ENCODE results near the gene CCL22. TPM values are rescaled to one million over a fixed set of nuclear protein-coding genes. Genes with fewer than 3 reads are reported as not detected.

CCL22 gene
- polyA plus RNA-seq, 2 of the 4 experiments (the other 2 are of a cell fraction), result not detected

DNA sequence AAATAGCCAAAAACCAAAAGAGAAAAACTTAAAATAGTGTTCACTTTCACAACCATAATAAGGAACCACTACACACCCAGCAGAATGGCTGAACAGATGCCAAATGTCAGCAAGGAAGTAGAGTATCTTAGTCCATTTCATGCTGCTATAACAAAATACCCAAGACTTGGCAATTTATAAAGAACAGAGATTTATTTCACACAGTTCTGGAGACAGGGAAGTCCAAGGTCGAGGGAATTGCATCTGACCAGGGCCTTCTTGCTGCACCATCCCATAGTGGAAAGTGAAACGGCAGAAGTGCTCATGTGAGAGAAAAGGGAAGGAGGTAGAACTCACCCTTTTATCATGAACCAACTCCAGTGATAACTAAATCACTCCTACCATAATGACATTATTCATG, 33.8 kb upstream of the CCL22 start:
- WGBS (ENCODE audit: missing lambda C conversion rate), result 34% methylated on average over 2 of the region's 2 CpGs
- FAIRE-seq, result no peak
- Histone ChIP-seq H3K4me1 (no peaks in the 10 kb centered on the region), H3K4me3 (no peak overlapping the region), H3K4me2 (no peak overlapping the region), H3K9me3 (peaks cover 5% of the 10 kb centered on the region; the same call in 2 of the 3 replicates), H3K27ac (no peak overlapping the region)
- ChIA-PET CTCF (no interaction called here), POLR2A (no interaction called here)
- no peak for TF ChIP-seq FOSB (CRISPR knock-in tag; IDR thresholded peaks at IDR 0.05)
- no peak for TF ChIP-seq NR3C1 (IDR thresholded peaks at IDR 0.05)
- TF ChIP-seq KDM5A (IDR thresholded peaks at IDR 0.05), result no peak
- TF ChIP-seq SMC3 (IDR thresholded peaks at IDR 0.05), result no peak
- DNase-seq (ENCODE audit: low read depth in 1 of 2, low spot score in 1 of 2), result no peak
- peak in 1 of 2 experiments; percentile 30; a peak in 1 of 6 replicates for ATAC-seq

GRCh38 chr16:57325458-57325857, 33.1 kb upstream of the CCL22 start:
- ATAC-seq (peak in 1 of 2 experiments; percentile 43; a peak in 1 of 6 replicates), DNase-seq (ENCODE audit: low read depth in 1 of 2, low spot score in 1 of 2) (no peak), FAIRE-seq (no peak)
- ChIA-PET POLR2A (no interaction called here), CTCF (no interaction called here)
- H3K4me3 ChIP-seq, result no peak overlapping the region
- 14% methylated on average over 1 of the region's 1 CpG for WGBS (ENCODE audit: missing lambda C conversion rate)
- H3K9me3 ChIP-seq, result peaks cover 5% of the 10 kb centered on the region; the same call in 2 of the 3 replicates
- no peak overlapping the region for H3K27ac ChIP-seq
- TF ChIP-seq, protein P1, sequence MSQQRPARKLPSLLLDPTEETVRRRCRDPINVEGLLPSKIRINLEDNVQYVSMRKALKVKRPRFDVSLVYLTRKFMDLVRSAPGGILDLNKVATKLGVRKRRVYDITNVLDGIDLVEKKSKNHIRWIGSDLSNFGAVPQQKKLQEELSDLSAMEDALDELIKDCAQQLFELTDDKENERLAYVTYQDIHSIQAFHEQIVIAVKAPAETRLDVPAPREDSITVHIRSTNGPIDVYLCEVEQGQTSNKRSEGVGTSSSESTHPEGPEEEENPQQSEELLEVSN (IDR thresholded peaks at IDR 0.05; ENCODE audit: borderline replicate concordance, low read depth), result no peak
- TF ChIP-seq CEBPB (IDR thresholded peaks at IDR 0.05), result peak in 1 of 2 experiments; percentile 4; a peak in 1 of 4 replicates
- H3K4me2 ChIP-seq, result no peak overlapping the region
- no peaks in the 10 kb centered on the region for H3K4me1 ChIP-seq

- no peak overlapping the region for H3K4me3 ChIP-seq
- TF ChIP-seq, protein P2, sequence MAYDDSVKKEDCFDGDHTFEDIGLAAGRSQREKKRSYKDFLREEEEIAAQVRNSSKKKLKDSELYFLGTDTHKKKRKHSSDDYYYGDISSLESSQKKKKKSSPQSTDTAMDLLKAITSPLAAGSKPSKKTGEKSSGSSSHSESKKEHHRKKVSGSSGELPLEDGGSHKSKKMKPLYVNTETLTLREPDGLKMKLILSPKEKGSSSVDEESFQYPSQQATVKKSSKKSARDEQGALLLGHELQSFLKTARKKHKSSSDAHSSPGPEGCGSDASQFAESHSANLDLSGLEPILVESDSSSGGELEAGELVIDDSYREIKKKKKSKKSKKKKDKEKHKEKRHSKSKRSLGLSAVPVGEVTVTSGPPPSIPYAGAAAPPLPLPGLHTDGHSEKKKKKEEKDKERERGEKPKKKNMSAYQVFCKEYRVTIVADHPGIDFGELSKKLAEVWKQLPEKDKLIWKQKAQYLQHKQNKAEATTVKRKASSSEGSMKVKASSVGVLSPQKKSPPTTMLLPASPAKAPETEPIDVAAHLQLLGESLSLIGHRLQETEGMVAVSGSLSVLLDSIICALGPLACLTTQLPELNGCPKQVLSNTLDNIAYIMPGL (CRISPR knock-in tag; IDR thresholded peaks at IDR 0.05; ENCODE audit: borderline replicate concordance), result no peak
- TF ChIP-seq JUNB (IDR thresholded peaks at IDR 0.05), result no peak
- TF ChIP-seq CBX2 (IDR thresholded peaks at IDR 0.05; ENCODE audit: borderline replicate concordance, low read depth), result no peak
- TF ChIP-seq REST (IDR thresholded peaks at IDR 0.05), result no peak
- TF ChIP-seq, protein P1 (IDR thresholded peaks at IDR 0.05; ENCODE audit: borderline replicate concordance, low read depth), result no peak
- 60% methylated on average over 8 of the region's 8 CpGs for WGBS (ENCODE audit: missing lambda C conversion rate)
- ChIA-PET CTCF (interaction anchor here (1.2 to 2.0 kb wide), 2 partner anchors 87 to 89 kb away, joined by 3 to 8 read pairs; no protein-coding TSS in a partner anchor), POLR2A (no interaction called here)
- H3K4me1 ChIP-seq, result no peaks in the 10 kb centered on the region
- H3K4me2 ChIP-seq, result no peak overlapping the region
- DNase-seq (ENCODE audit: low read depth in 1 of 2, low spot score in 1 of 2), result no peak
- no peak overlapping the region for H3K27ac ChIP-seq
- no peak for ATAC-seq
- no peak for FAIRE-seq
- H3K9me3 ChIP-seq, result peaks cover 7% of the 10 kb centered on the region; the same call in 2 of the 3 replicates
These were observed 28.8 kb upstream of the CCL22 start for GRCh38 chr16:57329718-57330327.

- POLR2A ChIA-PET, result no interaction called here
- no peaks in the 10 kb centered on the region for H3K4me1 ChIP-seq
- no peak overlapping the region for H3K27ac ChIP-seq
- H3K4me3 ChIP-seq, result no peak overlapping the region
- peaks cover 4% of the 10 kb centered on the region; the same call in 2 of the 3 replicates for H3K9me3 ChIP-seq
- 46% methylated on average over 3 of the region's 3 CpGs for WGBS (ENCODE audit: missing lambda C conversion rate)
- FAIRE-seq (no peak), DNase-seq (ENCODE audit: low read depth in 1 of 2, low spot score in 1 of 2) (no peak), ATAC-seq (no peak)
- CTCF ChIA-PET, result interaction anchor here (1.0 to 2.0 kb wide), 5 partner anchors 15 to 86 kb away, joined by 4 to 8 read pairs (median 5); partner anchors contain the start of gene CX3CL1
- no peak overlapping the region for H3K4me2 ChIP-seq
- TF ChIP-seq ESRRA (IDR thresholded peaks at IDR 0.05; ENCODE audit: borderline replicate concordance, low read length) (no peak), CBX2 (IDR thresholded peaks at IDR 0.05; ENCODE audit: borderline replicate concordance, low read depth) (no peak), MYC (IDR thresholded peaks at IDR 0.05; ENCODE audit: borderline replicate concordance, low read length) (no peak), PHF8 (IDR thresholded peaks at IDR 0.05; ENCODE audit: borderline replicate concordance, low read depth) (no peak), HEYL (CRISPR knock-in tag; IDR thresholded peaks at IDR 0.05) (no peak), CHD2 (IDR thresholded peaks at IDR 0.05; ENCODE audit: low read length, partially characterized antibody) (no peak), JUN (IDR thresholded peaks at IDR 0.05) (no peak), BHLHE40 (IDR thresholded peaks at IDR 0.05; ENCODE audit: low read depth, low read length) (no peak), EHMT2 (IDR thresholded peaks at IDR 0.05; ENCODE audit: low read depth) (no peak), RCOR1 (IDR thresholded peaks at IDR 0.05; ENCODE audit: low read depth, low read length) (no peak), POLR2AphosphoS2 (conservative IDR thresholded peaks at IDR 0.05; ENCODE audit: low read length) (no peak)
- TF ChIP-seq, protein P3, sequence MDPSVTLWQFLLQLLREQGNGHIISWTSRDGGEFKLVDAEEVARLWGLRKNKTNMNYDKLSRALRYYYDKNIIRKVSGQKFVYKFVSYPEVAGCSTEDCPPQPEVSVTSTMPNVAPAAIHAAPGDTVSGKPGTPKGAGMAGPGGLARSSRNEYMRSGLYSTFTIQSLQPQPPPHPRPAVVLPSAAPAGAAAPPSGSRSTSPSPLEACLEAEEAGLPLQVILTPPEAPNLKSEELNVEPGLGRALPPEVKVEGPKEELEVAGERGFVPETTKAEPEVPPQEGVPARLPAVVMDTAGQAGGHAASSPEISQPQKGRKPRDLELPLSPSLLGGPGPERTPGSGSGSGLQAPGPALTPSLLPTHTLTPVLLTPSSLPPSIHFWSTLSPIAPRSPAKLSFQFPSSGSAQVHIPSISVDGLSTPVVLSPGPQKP (IDR thresholded peaks at IDR 0.05; ENCODE audit: low read depth, low read length), result no peak
These were observed 27.2 kb upstream of the CCL22 start for GRCh38 chr16:57331355-57331754.

Data from A549 (cell line).